ENCODE data around the gene CD300LF. TPM values are rescaled to one million over a fixed set of nuclear protein-coding genes. Genes with fewer than 3 reads are reported as not detected.

CD300LF gene
- polyA plus RNA-seq, 5 donors: 0.54 to 0.68 (median 0.62) TPM

- DNase-seq: no peak
Measured at GRCh38 chr17:74644419-74644818, 68.3 kb downstream of the CD300LF start.

Other genes with a start within 250 kb of the CD300LF start
- gene CD300A, start 246.3 kb downstream of the CD300LF start, polyA plus RNA-seq (ENCODE audit: insufficient read depth in 1 of 5, insufficient read length in 5 of 5, low replicate concordance in 1 of 5): 1 to 10 TPM; 1.6 to 3.6 (median 2.1) TPM
- under 1 TPM; 0.22 to 0.44 (median 0.25) TPM for gene CD300LB, start 181.4 kb downstream of the CD300LF start, polyA plus RNA-seq (ENCODE audit: insufficient read depth in 1 of 5, insufficient read length in 5 of 5, low replicate concordance in 1 of 5)
- 1 to 10 TPM in 1 of 5 donors, under 1 TPM in 4; 0.23 to 1.1 (median 0.69) TPM for gene CD300C, start 166.8 kb downstream of the CD300LF start, polyA plus RNA-seq (ENCODE audit: insufficient read depth in 1 of 5, insufficient read length in 5 of 5, low replicate concordance in 1 of 5)
- under 1 TPM in 3 of 5 donors, not detected in 2; 0.30 to 0.48 (median 0.34) TPM for gene CD300H, start 145.4 kb downstream of the CD300LF start, polyA plus RNA-seq (ENCODE audit: insufficient read depth in 1 of 5, insufficient read length in 5 of 5, low replicate concordance in 1 of 5)
- under 1 TPM in 1 of 5 donors, not detected in 4; 0.08 TPM for gene CD300LD, start 120.6 kb downstream of the CD300LF start, polyA plus RNA-seq (ENCODE audit: insufficient read depth in 1 of 5, insufficient read length in 5 of 5, low replicate concordance in 1 of 5)
- under 1 TPM; 0.29 to 0.46 (median 0.41) TPM for gene CD300E, start 89.2 kb downstream of the CD300LF start, polyA plus RNA-seq (ENCODE audit: insufficient read depth in 1 of 5, insufficient read length in 5 of 5, low replicate concordance in 1 of 5)
- 10 to 100 TPM in 3 of 5 donors, 1 to 10 TPM in 2; 9.1 to 11.3 (median 10.5) TPM for gene RAB37, start 24.3 kb upstream of the CD300LF start, polyA plus RNA-seq (ENCODE audit: insufficient read depth in 1 of 5, insufficient read length in 5 of 5, low replicate concordance in 1 of 5)
- gene NHERF1, start 35.7 kb upstream of the CD300LF start, polyA plus RNA-seq (ENCODE audit: insufficient read depth in 1 of 5, insufficient read length in 5 of 5, low replicate concordance in 1 of 5): 10 to 100 TPM; 37.9 to 74.9 (median 44.8) TPM
- 10 to 100 TPM; 39.2 to 55.3 (median 47.9) TPM for gene NAT9, start 63.4 kb upstream of the CD300LF start, polyA plus RNA-seq (ENCODE audit: insufficient read depth in 1 of 5, insufficient read length in 5 of 5, low replicate concordance in 1 of 5)
- gene GRIN2C, start 147.0 kb upstream of the CD300LF start, polyA plus RNA-seq (ENCODE audit: insufficient read depth in 1 of 5, insufficient read length in 5 of 5, low replicate concordance in 1 of 5): under 1 TPM; 0.15 to 0.38 (median 0.21) TPM
- gene FDXR, start 160.1 kb upstream of the CD300LF start, polyA plus RNA-seq (ENCODE audit: insufficient read depth in 1 of 5, insufficient read length in 5 of 5, low replicate concordance in 1 of 5): 1 to 10 TPM; 4.6 to 8.3 (median 7.5) TPM
- gene FADS6, start 180.7 kb upstream of the CD300LF start, polyA plus RNA-seq (ENCODE audit: insufficient read depth in 1 of 5, insufficient read length in 5 of 5, low replicate concordance in 1 of 5): under 1 TPM in 4 of 5 donors, not detected in 1; 0.09 to 0.18 (median 0.10) TPM
- under 1 TPM in 4 of 5 donors, not detected in 1; 0.05 to 0.22 (median 0.12) TPM for gene USH1G, start 210.3 kb upstream of the CD300LF start, polyA plus RNA-seq (ENCODE audit: insufficient read depth in 1 of 5, insufficient read length in 5 of 5, low replicate concordance in 1 of 5)
- gene OTOP2, start 211.3 kb upstream of the CD300LF start, polyA plus RNA-seq (ENCODE audit: insufficient read depth in 1 of 5, insufficient read length in 5 of 5, low replicate concordance in 1 of 5): not detected
- not detected for gene OTOP3, start 223.0 kb upstream of the CD300LF start, polyA plus RNA-seq (ENCODE audit: insufficient read depth in 1 of 5, insufficient read length in 5 of 5, low replicate concordance in 1 of 5)

Data from right lung (tissue), 5 donors.